Medulla oblongata (tissue), 1 donor: Measurements from ENCODE around the gene GINS2.

Source experiments
- DNase-seq: peaks from one replicate; pipeline ENCODE4 v3.0.0-alpha.2; 2015; ENCODE audit errors: extremely low spot score

GINS2 gene

GRCh38 chr16:85667841-85668413 lies 20.8 kb downstream of the GINS2 start:
- no peak for DNase-seq

GRCh38 chr16:85667261-85667660 lies 21.5 kb downstream of the GINS2 start:
- DNase-seq = no peak

- peak; percentile 32 for DNase-seq
Observed at GRCh38 chr16:85665929-85666328, 22.8 kb downstream of the GINS2 start.

DNA sequence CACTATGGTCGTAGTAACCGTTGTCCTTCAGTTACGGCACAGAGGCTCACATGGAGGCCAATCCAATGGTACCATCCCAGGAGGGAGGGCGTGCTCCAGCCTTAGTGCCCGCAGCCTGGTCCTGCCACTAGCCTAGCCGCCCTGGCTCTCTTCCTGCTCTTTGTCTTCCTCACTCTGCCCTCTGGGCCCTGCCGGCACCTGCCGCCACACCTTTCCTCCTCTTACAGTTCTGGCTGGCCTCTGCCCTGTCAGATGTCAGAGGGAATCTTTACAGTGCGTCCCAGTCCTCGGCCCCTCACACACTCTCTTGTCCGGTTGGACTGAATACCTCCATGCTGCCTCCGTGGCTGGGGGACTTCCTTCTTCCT lies 23.4 kb downstream of the GINS2 start:
- no peak for DNase-seq

DNA sequence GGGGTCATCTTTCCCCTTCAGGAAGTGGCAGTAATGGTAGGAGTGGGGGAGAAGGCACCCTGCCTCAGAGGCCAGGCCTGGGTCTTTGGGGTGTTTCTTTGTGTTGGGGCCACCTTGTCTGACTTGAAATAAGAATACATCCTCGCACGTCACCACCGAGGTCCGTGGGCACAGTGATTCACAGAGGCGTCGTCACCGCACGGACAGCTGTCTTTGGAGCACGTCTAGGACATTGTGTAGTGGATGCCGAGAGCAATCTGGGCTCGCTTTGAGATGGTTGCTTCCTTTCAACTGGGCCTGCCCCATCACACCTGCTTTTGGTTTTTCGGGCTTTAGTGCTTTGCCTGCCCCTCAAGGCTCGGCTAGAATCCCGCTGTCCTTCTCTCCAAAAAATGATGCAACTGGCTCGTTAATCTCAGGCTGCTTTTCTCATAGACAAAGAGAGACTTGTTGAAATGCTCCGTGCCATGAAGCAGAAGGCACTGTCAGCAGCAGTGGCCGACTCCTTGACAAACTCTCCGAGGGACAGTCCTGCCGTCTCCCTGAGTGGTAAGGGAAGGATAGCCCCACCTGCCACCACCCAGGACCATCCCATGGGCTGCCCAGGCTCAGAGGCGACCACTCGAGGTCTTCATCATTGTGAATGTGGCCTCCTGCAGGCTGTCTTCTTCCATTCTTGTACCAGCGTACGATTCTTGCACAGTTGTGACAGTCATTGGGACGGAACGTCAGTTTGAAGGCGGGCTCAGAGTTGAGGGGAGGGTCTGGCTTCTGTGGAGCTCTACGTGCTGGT lies 24.0 kb downstream of the GINS2 start:
- peak; percentile 31 for DNase-seq

DNA sequence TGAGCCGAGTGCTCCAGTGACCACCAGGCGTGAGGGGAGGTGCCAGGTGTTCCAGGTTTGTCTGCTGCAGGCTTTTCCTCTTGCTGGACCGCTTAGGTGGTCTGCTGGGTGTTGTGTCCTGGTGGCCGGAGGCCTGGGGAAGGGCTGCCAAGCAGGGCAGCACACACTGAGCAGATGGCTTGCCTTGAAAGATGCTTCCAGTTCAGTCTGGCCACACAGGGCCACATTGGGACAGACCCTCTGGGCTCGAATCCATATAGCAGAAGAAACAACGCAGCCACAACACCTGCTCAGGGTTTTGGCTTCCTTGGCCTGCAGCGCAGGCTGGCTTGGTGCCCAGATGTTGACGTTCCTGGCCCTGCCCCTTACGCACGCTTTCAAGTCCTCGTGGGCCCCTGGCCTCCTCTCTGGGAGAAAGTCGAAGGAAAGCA lies 24.8 kb downstream of the GINS2 start:
- no peak for DNase-seq

- DNase-seq = no peak
Observed at GRCh38 chr16:85662976-85663830, 25.6 kb downstream of the GINS2 start.

DNA sequence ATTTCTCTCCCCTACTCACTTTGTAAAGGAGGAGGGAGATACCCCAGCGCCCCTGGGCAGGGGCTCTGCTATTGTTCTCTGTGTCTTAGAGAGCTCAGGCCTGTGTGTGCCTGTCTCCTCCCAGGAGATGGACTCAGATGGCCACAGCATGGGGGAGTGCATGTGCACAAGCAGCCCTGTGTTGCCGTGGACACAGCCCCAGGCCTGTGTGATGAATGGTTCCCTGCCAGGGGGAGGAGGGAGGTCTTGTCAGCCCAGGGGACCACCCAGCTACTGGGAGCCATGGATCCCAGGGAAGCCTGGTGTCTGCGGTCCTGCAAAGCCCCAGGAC lies 26.3 kb downstream of the GINS2 start:
- DNase-seq = no peak

DNA sequence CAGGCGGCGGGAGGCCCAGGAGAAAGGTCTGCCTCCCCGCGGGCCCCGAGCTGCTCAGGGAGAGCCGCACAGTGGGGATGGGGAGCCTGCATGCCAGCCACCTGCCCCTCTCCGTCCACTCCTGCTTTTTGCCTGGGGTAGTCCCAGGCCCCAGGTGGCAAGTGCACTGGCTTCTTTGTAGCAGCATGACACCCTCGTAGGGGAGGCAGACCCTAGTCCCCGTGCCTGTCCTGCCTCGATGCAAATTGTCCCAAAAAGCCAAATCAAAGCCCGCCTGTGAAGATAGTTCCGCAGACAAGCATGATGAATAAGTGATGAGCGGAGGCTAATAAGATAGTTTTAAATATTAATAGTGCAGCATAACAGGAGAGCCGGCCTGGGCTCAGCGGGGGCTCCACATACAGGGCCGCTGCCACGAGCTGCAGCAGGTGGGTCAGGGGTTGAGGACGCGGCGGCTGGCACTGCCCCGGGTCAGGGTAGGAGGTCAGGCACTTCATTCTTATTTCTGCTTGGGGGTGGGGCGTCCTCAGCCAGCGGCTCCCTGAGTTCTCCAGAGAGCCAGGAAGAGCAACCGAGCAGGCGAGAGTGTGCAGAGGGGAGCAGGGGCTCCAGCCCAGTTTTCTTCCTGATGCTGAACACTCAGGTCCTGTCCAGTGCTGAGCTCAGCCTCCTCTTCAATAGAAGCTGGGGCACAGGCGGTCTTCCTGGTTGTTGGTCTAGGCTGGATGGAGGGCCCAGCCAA lies 26.8 kb downstream of the GINS2 start:
- no peak for DNase-seq

- DNase-seq = no peak
Observed at GRCh38 chr16:85660843-85661739, 27.7 kb downstream of the GINS2 start.

GRCh38 chr16:85659805-85660511 lies 28.8 kb downstream of the GINS2 start:
- peak; percentile 83 for DNase-seq

- no peak for DNase-seq
Observed at GRCh38 chr16:85659336-85659735, 29.4 kb downstream of the GINS2 start.

GRCh38 chr16:85658504-85659326 lies 30.0 kb downstream of the GINS2 start:
- no peak for DNase-seq

- no peak for DNase-seq
Observed at GRCh38 chr16:85657996-85658395, 30.8 kb downstream of the GINS2 start.

DNA sequence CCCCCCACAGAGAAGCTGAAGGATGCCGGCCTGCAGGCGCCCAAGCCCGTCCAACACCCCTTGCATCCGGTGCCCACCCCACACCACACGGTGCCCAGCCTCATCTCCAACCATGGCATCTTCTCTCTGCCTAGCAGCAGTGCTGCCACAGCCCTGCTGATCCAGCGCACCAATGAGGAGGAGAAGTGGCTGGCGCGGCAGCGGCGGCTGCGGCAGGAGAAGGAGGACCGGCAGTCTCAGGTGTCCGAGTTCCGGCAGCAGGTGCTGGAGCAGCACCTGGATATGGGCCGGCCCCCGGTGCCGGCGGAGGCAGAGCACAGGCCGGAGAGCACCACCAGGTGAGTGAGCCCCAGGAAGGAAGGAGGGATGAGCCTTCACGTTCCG lies 31.5 kb downstream of the GINS2 start:
- no peak for DNase-seq

DNA sequence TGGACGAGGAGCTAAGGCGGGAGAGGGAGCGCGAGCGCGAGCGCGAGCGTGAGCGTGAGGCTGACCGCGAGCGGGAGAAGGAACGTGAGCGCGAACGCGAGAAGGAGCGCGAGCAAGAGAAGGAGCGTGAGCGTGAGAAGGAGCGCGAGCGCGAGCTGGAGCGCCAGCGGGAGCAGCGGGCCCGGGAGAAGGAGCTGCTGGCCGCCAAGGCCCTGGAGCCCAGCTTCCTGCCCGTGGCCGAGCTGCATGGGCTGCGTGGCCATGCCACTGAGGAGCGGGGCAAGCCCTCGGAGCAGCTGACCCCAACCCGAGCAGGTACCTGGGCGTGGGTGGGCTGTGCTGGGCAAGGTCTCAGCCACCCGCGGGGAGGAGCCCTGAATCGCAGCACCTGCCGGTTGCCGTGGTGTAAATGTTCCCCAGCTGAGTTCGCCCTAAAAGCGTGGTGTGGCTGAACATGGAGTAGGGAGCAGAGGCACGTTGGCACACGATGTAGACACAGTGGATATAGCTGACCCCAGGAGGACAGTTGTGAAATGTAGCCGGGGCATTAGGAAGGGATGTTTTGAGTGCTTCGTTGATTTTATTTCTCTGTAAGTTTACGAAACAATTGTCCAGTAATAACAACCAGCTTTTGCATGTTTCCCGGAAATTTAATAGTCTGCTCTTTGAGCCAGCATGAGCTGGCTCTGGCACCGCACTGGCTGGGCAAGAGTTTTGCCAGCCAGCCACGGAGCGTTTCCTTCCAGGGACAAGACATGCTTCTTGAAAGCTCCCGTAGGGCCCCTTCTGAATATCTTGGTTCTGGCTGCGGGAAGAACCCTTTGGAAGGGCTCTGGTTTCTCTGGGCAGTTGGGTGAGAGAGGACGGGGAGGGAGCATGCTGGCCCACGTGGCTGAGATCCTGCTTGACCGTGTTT lies 32.1 kb downstream of the GINS2 start:
- peak; percentile 31 for DNase-seq

- DNase-seq = no peak
Observed at GRCh38 chr16:85655216-85656129, 33.3 kb downstream of the GINS2 start.
